HepG2 (cell line): Measurements from ENCODE around the gene SLC41A3. TPM values are rescaled to one million over a fixed set of nuclear protein-coding genes. Genes with fewer than 3 reads are reported as not detected.

ENCODE experiments used
- ESRRA ChIP-seq: sonication (generic); formaldehyde crosslinking; IDR thresholded peaks from 2 replicates; pipeline ENCODE4 v1.5.1; 2020; ENCODE audit warnings: mild to moderate bottlenecking, low read depth, missing genetic modification reagents
- FOSL2 ChIP-seq: sonication (generic); formaldehyde crosslinking; IDR thresholded peaks from 2 replicates; pipeline ENCODE4 v1.4.0; 2020; ENCODE audit warnings: missing genetic modification reagents
- GFI1 ChIP-seq: sonication (generic); formaldehyde crosslinking; IDR thresholded peaks from 2 replicates; pipeline ENCODE4 v1.5.0; 2020; ENCODE audit warnings: missing genetic modification reagents, mild to moderate bottlenecking, borderline replicate concordance
- NR2F6 ChIP-seq, 2 experiments: IDR thresholded peaks; 2 replicates each; pipeline ENCODE4 v1.6.1; 2016; ENCODE audit warnings: antibody characterized with exemption in 1 of 2, mild to moderate bottlenecking in 1 of 2
- TGIF2 ChIP-seq: IDR thresholded peaks from 2 replicates; pipeline ENCODE4 v1.6.1; 2016; ENCODE audit warnings: control low read depth, missing compliant biosample characterization
- ZBTB8A ChIP-seq: sonication (generic); formaldehyde crosslinking; IDR thresholded peaks from 2 replicates; pipeline ENCODE4 v1.4.0; 2020; ENCODE audit warnings: mild to moderate bottlenecking, low read depth, missing genetic modification reagents, borderline replicate concordance
- ZNF234 ChIP-seq: sonication (generic); formaldehyde crosslinking; conservative IDR thresholded peaks from 2 replicates; pipeline ENCODE4 v1.5.1; 2020; ENCODE audit warnings: mild to moderate bottlenecking, missing genetic modification reagents
- ZNF317 ChIP-seq: sonication (generic); formaldehyde crosslinking; IDR thresholded peaks from 2 replicates; pipeline ENCODE4 v1.5.0; 2020; ENCODE audit warnings: mild to moderate bottlenecking, missing genetic modification reagents
- ZZZ3 ChIP-seq: sonication (generic); formaldehyde crosslinking; IDR thresholded peaks from 2 replicates; pipeline ENCODE4 v1.4.0; 2020; ENCODE audit warnings: missing genetic modification reagents, mild to moderate bottlenecking, borderline replicate concordance
- polyA plus RNA-seq, 8 experiments: library from polyadenylated mRNA; depleted of rRNA in 3 of 8; stranded (reverse) in 7 of 8; unstranded in 1 of 8; fragments of >200 nt; fragmentation: Illumina TruSeq in 4 of 8; extraction: Trizol in 4 of 8; gene quantifications; 2 replicates each; pipeline versions ENCODE4 v1.2.1 to v1.2.3, GENCODE V29; 2011 to 2016; ENCODE audit warnings: low read depth in 4 of 8, missing spikeins in 1 of 8, mixed read lengths in 1 of 8; ENCODE audit not compliant: insufficient read depth in 1 of 8
- total RNA-seq, 5 experiments: library from RNA; depleted of rRNA; stranded (reverse); fragments of >200 nt; fragmentation: Illumina TruSeq; extraction: Trizol; gene quantifications; 2 replicates each; pipeline ENCODE4 v1.2.3, GENCODE V29; 2016; ENCODE audit warnings: low read depth in 1 of 5
- TF ChIP-seq, protein P1 (sequence below): sonication (generic); IDR thresholded peaks from 2 replicates; pipeline ENCODE4 v1.6.1; 2016; ENCODE audit warnings: low read depth, borderline replicate concordance
- TF ChIP-seq, protein P2 (sequence below): sonication (generic); formaldehyde crosslinking; IDR thresholded peaks from 2 replicates; pipeline ENCODE4 v1.4.0; 2020; ENCODE audit warnings: missing genetic modification reagents
- TF ChIP-seq, protein P3 (sequence below): sonication (generic); formaldehyde crosslinking; IDR thresholded peaks from 2 replicates; pipeline ENCODE4 v1.8.0; 2022; ENCODE audit warnings: missing genetic modification reagents, mild to moderate bottlenecking, inconsistent platforms, borderline replicate concordance
- TF ChIP-seq, protein P4 (sequence below): sonication (generic); formaldehyde crosslinking; IDR thresholded peaks from 2 replicates; pipeline ENCODE4 v1.5.1; 2020; ENCODE audit warnings: missing genetic modification reagents, mild to moderate bottlenecking, borderline replicate concordance
- TF ChIP-seq, protein P5 (sequence below): sonication (generic); formaldehyde crosslinking; IDR thresholded peaks from 2 replicates; pipeline ENCODE4 v1.4.0; 2020; ENCODE audit warnings: missing genetic modification reagents, mild to moderate bottlenecking, borderline replicate concordance

Gene SLC41A3
- total and polyA plus RNA-seq, 2 of the 13 experiments (the other 11 are each of a cell fraction or from before 2014, with no cell fraction given), result 26.0 to 71.1 TPM

DNA sequence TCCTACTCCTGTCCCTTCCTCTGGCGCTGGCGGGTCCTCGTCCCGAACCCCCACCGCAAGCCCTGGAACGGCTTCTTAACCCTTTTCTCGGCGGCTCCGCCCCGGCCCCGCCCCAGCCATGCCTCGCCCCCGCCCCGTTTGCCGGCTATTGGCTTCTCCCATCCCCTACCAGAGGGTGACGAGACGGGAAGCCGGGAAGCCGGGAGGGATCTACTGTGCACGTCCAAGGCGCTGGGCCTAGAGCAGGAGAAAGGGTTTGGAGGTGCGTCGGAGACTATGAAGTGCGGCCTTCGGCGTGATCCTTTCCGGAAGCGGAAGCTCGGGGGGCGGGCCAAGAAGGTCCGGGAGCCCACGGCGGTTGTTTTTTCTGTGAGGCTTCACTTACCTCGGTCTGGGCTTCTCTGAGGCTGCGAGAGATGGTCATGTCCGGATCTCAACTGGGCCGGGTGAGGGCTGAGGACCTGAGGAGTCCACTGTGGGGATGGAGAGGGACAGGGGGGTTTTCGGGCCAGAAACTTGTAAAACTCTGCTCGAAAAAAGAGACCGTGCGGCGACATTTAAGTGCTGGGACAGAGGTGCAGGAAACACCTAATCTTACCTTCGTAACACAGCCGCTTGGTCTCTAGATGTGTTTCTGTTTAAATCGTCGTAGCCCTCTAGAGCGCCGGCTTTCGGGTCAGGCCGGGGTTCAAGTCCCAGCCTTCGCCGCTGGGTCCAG lies 93.5 kb downstream of the SLC41A3 start (continued):
- TF ChIP-seq, protein P1, sequence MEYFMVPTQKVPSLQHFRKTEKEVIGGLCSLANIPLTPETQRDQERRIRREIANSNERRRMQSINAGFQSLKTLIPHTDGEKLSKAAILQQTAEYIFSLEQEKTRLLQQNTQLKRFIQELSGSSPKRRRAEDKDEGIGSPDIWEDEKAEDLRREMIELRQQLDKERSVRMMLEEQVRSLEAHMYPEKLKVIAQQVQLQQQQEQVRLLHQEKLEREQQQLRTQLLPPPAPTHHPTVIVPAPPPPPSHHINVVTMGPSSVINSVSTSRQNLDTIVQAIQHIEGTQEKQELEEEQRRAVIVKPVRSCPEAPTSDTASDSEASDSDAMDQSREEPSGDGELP, result no peak
- TF ChIP-seq ZZZ3 (CRISPR knock-in tag), result no peak
- TF ChIP-seq TGIF2 (CRISPR knock-in tag), result no peak
- no peak for TF ChIP-seq ZBTB8A (CRISPR knock-in tag)
- TF ChIP-seq, protein P2, sequence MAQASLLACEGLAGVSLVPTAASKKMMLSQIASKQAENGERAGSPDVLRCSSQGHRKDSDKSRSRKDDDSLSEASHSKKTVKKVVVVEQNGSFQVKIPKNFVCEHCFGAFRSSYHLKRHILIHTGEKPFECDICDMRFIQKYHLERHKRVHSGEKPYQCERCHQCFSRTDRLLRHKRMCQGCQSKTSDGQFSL (CRISPR knock-in tag), result no peak
- TF ChIP-seq NR2F6 (IDR thresholded peaks at IDR 0.05), result no peak
- no peak for TF ChIP-seq NR2F6 (CRISPR knock-in tag; IDR thresholded peaks at IDR 0.05)
- no peak for TF ChIP-seq ZNF234 (CRISPR knock-in tag)
- no peak for TF ChIP-seq ESRRA (CRISPR knock-in tag)
- 0 out of 2 replicates have a peak, but pooled peaks have one; percentile 41 for TF ChIP-seq ZNF317
- TF ChIP-seq, protein P3, sequence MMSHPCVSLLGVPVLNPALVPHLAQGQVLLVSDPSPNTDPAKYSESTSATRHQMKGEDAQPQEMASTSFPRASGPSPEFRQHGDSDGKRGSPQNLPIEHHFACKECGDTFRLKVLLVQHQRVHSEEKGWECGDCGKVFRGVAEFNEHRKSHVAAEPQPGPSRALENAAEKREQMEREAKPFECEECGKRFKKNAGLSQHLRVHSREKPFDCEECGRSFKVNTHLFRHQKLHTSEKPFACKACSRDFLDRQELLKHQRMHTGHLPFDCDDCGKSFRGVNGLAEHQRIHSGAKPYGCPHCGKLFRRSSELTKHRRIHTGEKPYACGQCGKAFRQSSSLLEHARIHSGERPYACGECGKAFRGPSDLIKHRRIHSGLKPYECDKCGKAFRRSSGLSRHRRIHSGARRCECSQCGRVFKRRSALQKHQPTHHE (CRISPR knock-in tag), result no peak
- TF ChIP-seq, protein P4, sequence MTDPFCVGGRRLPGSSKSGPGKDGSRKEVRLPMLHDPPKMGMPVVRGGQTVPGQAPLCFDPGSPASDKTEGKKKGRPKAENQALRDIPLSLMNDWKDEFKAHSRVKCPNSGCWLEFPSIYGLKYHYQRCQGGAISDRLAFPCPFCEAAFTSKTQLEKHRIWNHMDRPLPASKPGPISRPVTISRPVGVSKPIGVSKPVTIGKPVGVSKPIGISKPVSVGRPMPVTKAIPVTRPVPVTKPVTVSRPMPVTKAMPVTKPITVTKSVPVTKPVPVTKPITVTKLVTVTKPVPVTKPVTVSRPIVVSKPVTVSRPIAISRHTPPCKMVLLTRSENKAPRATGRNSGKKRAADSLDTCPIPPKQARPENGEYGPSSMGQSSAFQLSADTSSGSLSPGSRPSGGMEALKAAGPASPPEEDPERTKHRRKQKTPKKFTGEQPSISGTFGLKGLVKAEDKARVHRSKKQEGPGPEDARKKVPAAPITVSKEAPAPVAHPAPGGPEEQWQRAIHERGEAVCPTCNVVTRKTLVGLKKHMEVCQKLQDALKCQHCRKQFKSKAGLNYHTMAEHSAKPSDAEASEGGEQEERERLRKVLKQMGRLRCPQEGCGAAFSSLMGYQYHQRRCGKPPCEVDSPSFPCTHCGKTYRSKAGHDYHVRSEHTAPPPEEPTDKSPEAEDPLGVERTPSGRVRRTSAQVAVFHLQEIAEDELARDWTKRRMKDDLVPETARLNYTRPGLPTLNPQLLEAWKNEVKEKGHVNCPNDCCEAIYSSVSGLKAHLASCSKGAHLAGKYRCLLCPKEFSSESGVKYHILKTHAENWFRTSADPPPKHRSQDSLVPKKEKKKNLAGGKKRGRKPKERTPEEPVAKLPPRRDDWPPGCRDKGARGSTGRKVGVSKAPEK (CRISPR knock-in tag), result no peak
- no peak for TF ChIP-seq FOSL2
- TF ChIP-seq, protein P5, sequence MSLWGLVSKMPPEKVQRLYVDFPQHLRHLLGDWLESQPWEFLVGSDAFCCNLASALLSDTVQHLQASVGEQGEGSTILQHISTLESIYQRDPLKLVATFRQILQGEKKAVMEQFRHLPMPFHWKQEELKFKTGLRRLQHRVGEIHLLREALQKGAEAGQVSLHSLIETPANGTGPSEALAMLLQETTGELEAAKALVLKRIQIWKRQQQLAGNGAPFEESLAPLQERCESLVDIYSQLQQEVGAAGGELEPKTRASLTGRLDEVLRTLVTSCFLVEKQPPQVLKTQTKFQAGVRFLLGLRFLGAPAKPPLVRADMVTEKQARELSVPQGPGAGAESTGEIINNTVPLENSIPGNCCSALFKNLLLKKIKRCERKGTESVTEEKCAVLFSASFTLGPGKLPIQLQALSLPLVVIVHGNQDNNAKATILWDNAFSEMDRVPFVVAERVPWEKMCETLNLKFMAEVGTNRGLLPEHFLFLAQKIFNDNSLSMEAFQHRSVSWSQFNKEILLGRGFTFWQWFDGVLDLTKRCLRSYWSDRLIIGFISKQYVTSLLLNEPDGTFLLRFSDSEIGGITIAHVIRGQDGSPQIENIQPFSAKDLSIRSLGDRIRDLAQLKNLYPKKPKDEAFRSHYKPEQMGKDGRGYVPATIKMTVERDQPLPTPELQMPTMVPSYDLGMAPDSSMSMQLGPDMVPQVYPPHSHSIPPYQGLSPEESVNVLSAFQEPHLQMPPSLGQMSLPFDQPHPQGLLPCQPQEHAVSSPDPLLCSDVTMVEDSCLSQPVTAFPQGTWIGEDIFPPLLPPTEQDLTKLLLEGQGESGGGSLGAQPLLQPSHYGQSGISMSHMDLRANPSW (CRISPR knock-in tag), result no peak
- TF ChIP-seq GFI1 (CRISPR knock-in tag), result no peak
